Ovary (tissue), 9 donors: ENCODE results near the gene CPSF3. TPM values are rescaled to one million over a fixed set of nuclear protein-coding genes. Genes with fewer than 3 reads are reported as not detected.

Experiments
- DNase-seq, 5 donors: peaks; one replicate each; pipeline ENCODE4 v3.0.0-alpha.2; 2019 to 2020
- H3K27ac ChIP-seq, 2 donors: fragments of 200-600 bp; one replicate each; pipeline versions ENCODE4 v1.5.1 to v1.8.0; 2019 to 2022
- H3K27me3 ChIP-seq: fragments of 200-600 bp; one replicate; pipeline ENCODE4 v1.8.0; 2022
- H3K36me3 ChIP-seq: fragments of 200-600 bp; sonication (generic); one replicate; pipeline ENCODE4 v1.5.1; 2019
- H3K4me1 ChIP-seq: one replicate; pipeline ENCODE4 v1.8.1; 2013; ENCODE audit warnings: mild to moderate bottlenecking, moderate library complexity; ENCODE audit not compliant: insufficient read depth
- H3K4me3 ChIP-seq: fragments of 200-600 bp; sonication (generic); one replicate; pipeline ENCODE4 v1.5.1; 2017
- H3K9me3 ChIP-seq, 2 donors: fragments of 200-600 bp in 1 of 2; sonication (generic) in 1 of 2; one replicate each; pipeline versions ENCODE4 v1.5.1 to v1.8.1; 2013 to 2019; ENCODE audit warnings: mild to moderate bottlenecking in 1 of 2, moderate library complexity in 1 of 2
- CTCF ChIP-seq, 3 donors: fragments of 450-650 bp in 2 of 3; fragments of 200-600 bp in 1 of 3; IDR thresholded peaks; one replicate each; pipeline versions ENCODE4 v1.5.1 to v1.8.0; 2016 to 2022; ENCODE audit warnings: antibody characterized with exemption in 3 of 3, mild to moderate bottlenecking in 1 of 3
- EP300 ChIP-seq: sonication (generic); formaldehyde crosslinking; IDR thresholded peaks from one replicate; pipeline ENCODE4 v1.6.1; 2017; ENCODE audit warnings: antibody characterized with exemption
- POLR2A ChIP-seq: fragments of 450-650 bp; IDR thresholded peaks from one replicate; pipeline ENCODE4 v1.6.1; 2017; ENCODE audit warnings: antibody characterized with exemption, mild to moderate bottlenecking, moderate library complexity
- WGBS, 3 donors: extraction: QIAGEN DNeasy Blood & Tissue Kit in 1 of 3; methylation state at CpG; one replicate each; pipeline versions ENCODE4 v1.1.5 to v1.1.7; 2013 to 2017; 5-methylcytosine and 5-hydroxymethylcytosine counted together
- intact Hi-C, 4 donors: fragments of 100-400 bp; cut with DNase I; formaldehyde crosslinking; loops; one replicate each; pipeline versions ENCODE4 v1.11.0 to v1.15.1; 2022 to 2023
- polyA plus RNA-seq, 2 donors: library from polyadenylated mRNA; stranded (reverse); fragments of 200-250 nt in 1 of 2; fragments of 350-450 nt in 1 of 2; fragmentation: Illumina TruSeq in 1 of 2; extraction: RNeasy Lipid Tissue Mini Kit (QIAGEN cat#74804) in 1 of 2; gene quantifications; one replicate each; pipeline ENCODE4 v1.2.3, GENCODE V29; 2013 to 2014
- total RNA-seq, 7 donors: library from RNA; depleted of rRNA in 2 of 7; stranded (reverse); fragments of >200 nt in 2 of 7; fragmentation: NEBNext Ultra II Directional in 3 of 7; extraction: Animal tissue kit (Norgen Biotek cat#: 25700) in 3 of 7; gene quantifications; one replicate each; pipeline versions ENCODE4 v1.1.0 to v1.2.4, GENCODE V29; 2016 to 2023
- donor health status: DM: no; HTN: no; CAD: no; lungs with moderate emphysema.
- donor health status: DM: no; HTN: no; CAD: no.
- donor health status: Bipolar disorder and iron deficiency.
- donor health status: DM: yes; HTN: yes; CAD: no.
- donor health status: DM: no; HTN: no; CAD: no.
- donor health status: DM: yes; HTN: yes; CAD: no.

Gene CPSF3
- total and polyA plus RNA-seq, 9 donors = 11.8 to 25.0 (median 19.8) TPM

GRCh38 chr2:9388950-9389911 lies 34.2 kb upstream of the CPSF3 start:
- DNase-seq = peak in 1 of 5 donors; percentile 24
- Histone ChIP-seq H3K27me3 (no peaks in the 10 kb centered on the region), H3K9me3 (no peaks in the 10 kb centered on the region), H3K4me3 (no peak overlapping the region), H3K4me1 (no peaks in the 10 kb centered on the region), H3K36me3 (no peaks in the 10 kb centered on the region), H3K27ac (no peak overlapping the region)
- 90% methylated on average over 27 to 28 of the region's 28 CpGs for WGBS, 3 donors
- intact Hi-C loops = no loop called here
- TF ChIP-seq EP300 = no peak
- no peak for TF ChIP-seq CTCF (IDR thresholded peaks at IDR 0.05)
- no peak for TF ChIP-seq POLR2A

- no peak overlapping the region for H3K4me3 ChIP-seq
- peak in 1 of 5 donors; percentile 24 for DNase-seq
- TF ChIP-seq EP300 (no peak), POLR2A (no peak), CTCF (IDR thresholded peaks at IDR 0.05) (no peak)
- 79 to 82% (median 81%) methylated on average over 7 of the region's 7 CpGs for WGBS, 3 donors
- no peak overlapping the region for H3K27ac ChIP-seq
- intact Hi-C loops = no loop called here
- no peaks in the 10 kb centered on the region for H3K4me1 ChIP-seq
- H3K27me3 ChIP-seq = no peaks in the 10 kb centered on the region
- H3K36me3 ChIP-seq = no peaks in the 10 kb centered on the region
- H3K9me3 ChIP-seq = no peaks in the 10 kb centered on the region
These were observed 33.2 kb upstream of the CPSF3 start for GRCh38 chr2:9390151-9390850.

- TF ChIP-seq CTCF (IDR thresholded peaks at IDR 0.05) (no peak), EP300 (no peak), POLR2A (no peak)
- Histone ChIP-seq H3K9me3 (no peaks in the 10 kb centered on the region), H3K36me3 (no peaks in the 10 kb centered on the region), H3K27me3 (no peaks in the 10 kb centered on the region), H3K4me1 (no peaks in the 10 kb centered on the region), H3K4me3 (no peak overlapping the region), H3K27ac (no peak overlapping the region)
- WGBS, 3 donors = 86 to 91% (median 88%) methylated on average over 19 of the region's 19 CpGs
- DNase-seq = peak in 1 of 5 donors; percentile 23
- intact Hi-C loops = no loop called here
These were observed 32.5 kb upstream of the CPSF3 start for GRCh38 chr2:9390991-9391390.

- no peak overlapping the region for H3K4me3 ChIP-seq
- intact Hi-C loops = no loop called here
These were observed 31.3 kb upstream of the CPSF3 start for GRCh38 chr2:9391961-9392720.

More at GRCh38 chr2:9391961-9392720, 31.3 kb upstream of the CPSF3 start:
- DNase-seq = peak in 1 of 5 donors; percentile 7
- WGBS, 3 donors = 87 to 91% (median 91%) methylated on average over 13 of the region's 13 CpGs
- Histone ChIP-seq H3K36me3 (no peaks in the 10 kb centered on the region), H3K27ac (peak overlapping the region in 1 of 2 donors; percentile 19), H3K9me3 (no peaks in the 10 kb centered on the region), H3K27me3 (no peaks in the 10 kb centered on the region), H3K4me1 (no peaks in the 10 kb centered on the region)
- TF ChIP-seq EP300 (no peak), CTCF (IDR thresholded peaks at IDR 0.05) (no peak), POLR2A (no peak)
